ENCODE data around the gene TIMP3.

DNA sequence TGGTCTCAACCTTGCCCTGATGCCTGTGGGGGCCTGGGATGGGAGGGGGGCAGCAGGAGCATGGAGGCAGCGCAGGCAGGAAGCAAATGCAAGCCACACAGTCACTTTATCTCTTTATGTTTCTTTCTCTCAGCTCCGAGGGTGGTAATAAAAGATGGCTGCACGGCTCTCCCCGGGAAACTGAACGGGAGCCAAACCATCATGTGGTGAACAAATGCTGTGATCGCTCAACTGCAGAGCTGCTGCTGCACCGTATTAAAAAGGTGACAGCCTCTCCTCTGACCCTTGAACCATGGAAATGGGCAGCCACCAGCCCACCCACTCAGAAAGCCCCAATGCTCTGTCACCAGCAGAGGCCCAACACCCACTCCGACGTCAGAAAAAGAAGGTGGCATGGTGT lies 110.0 kb downstream of the TIMP3 start:
- TF ChIP-seq, protein P1, sequence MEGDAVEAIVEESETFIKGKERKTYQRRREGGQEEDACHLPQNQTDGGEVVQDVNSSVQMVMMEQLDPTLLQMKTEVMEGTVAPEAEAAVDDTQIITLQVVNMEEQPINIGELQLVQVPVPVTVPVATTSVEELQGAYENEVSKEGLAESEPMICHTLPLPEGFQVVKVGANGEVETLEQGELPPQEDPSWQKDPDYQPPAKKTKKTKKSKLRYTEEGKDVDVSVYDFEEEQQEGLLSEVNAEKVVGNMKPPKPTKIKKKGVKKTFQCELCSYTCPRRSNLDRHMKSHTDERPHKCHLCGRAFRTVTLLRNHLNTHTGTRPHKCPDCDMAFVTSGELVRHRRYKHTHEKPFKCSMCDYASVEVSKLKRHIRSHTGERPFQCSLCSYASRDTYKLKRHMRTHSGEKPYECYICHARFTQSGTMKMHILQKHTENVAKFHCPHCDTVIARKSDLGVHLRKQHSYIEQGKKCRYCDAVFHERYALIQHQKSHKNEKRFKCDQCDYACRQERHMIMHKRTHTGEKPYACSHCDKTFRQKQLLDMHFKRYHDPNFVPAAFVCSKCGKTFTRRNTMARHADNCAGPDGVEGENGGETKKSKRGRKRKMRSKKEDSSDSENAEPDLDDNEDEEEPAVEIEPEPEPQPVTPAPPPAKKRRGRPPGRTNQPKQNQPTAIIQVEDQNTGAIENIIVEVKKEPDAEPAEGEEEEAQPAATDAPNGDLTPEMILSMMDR (IDR thresholded peaks at IDR 0.05; ENCODE audit: low read length) = no peak
- TF ChIP-seq EZH2phosphoT487 (IDR thresholded peaks at IDR 0.05; ENCODE audit: low read length) = no peak
- no peak for TF ChIP-seq EZH2 (optimal IDR thresholded peaks at IDR 0.05; ENCODE audit: low read depth, low read length)

All from MM.1S (cell line).